HepG2 (cell line): Measurements from ENCODE around the gene SMIM14. TPM values are rescaled to one million over a fixed set of nuclear protein-coding genes. Genes with fewer than 3 reads are reported as not detected.

Experiments used
- ATAC-seq: fragments of 200-7000 bp; cut with Tn5 transposase; 3 replicates; pipeline ENCODE4 v1.9.1; 2020; ENCODE audit warnings: mild to moderate bottlenecking, moderate library complexity
- BruUV-seq: library from RNA; stranded (reverse); fragments of 400-500 nt; replicated peaks from 2 replicates; lab custom pipeline; 2021; lab: Mats Ljungman, UMichigan
- CTCF ChIA-PET: fragments of 300-600 bp; formaldehyde crosslinking; extraction: SDS; loops from one replicate; lab custom pipeline; 2021; ENCODE audit warnings: low total read pairs, inconsistent platforms, low intra/inter-chr PET ratio; lab: Yijun Ruan, JAX
- POLR2A ChIA-PET: fragments of 350-600 bp; sonication (Branson Sonifier 250); formaldehyde crosslinking; loops from one replicate; lab custom pipeline; 2020; ENCODE audit warnings: antibody characterized with exemption, inconsistent platforms; lab: Yijun Ruan, JAX
- DNase-seq: peaks from one replicate; pipeline ENCODE4 v3.0.0-alpha.2; 2015; ENCODE audit warnings: low spot score
- FAIRE-seq: peaks from 3 replicates; lab custom pipeline; 2011; peaks lifted over from hg19 to GRCh38; lab: Jason Lieb, UNC
- H2AFZ ChIP-seq: one replicate; pipeline ENCODE4 v1.6.1; 2011; ENCODE audit warnings: low read length, inconsistent platforms
- H3K27ac ChIP-seq: fragments of 300-600 bp; 3 replicates; pipeline ENCODE4 v1.8.0; 2011; ENCODE audit warnings: mixed run types, mild to moderate bottlenecking, mixed read lengths, low read length, inconsistent platforms; ENCODE audit not compliant: insufficient read depth; ENCODE audit errors: extremely low read length
- H3K27me3 ChIP-seq, 2 experiments: fragments of 200-600 bp in 1 of 2; 2 replicates in 1 of 2; 3 replicates in 1 of 2; pipeline versions ENCODE4 v1.6.0 to v1.8.0; 2011; ENCODE audit warnings: low read length in 2 of 2, mild to moderate bottlenecking in 2 of 2, moderate library complexity in 2 of 2, inconsistent platforms in 1 of 2; ENCODE audit not compliant: insufficient read depth in 2 of 2, control insufficient read depth in 1 of 2
- H3K36me3 ChIP-seq, 2 experiments: fragments of 200-600 bp in 1 of 2; replicated peaks in 1 of 2; 2 replicates in 1 of 2; 3 replicates in 1 of 2; pipeline versions ENCODE4 v1.5.1 to v1.8.0; 2011; ENCODE audit warnings: low read length in 2 of 2, inconsistent platforms in 1 of 2; ENCODE audit not compliant: insufficient read depth in 2 of 2, control insufficient read depth in 1 of 2
- H3K4me1 ChIP-seq: 2 replicates; pipeline ENCODE4 v1.5.1; 2012; ENCODE audit warnings: low read length, inconsistent platforms; ENCODE audit not compliant: insufficient read depth
- H3K4me2 ChIP-seq: 2 replicates; pipeline ENCODE4 v1.6.0; 2011; ENCODE audit warnings: low read depth, low read length, inconsistent platforms
- H3K4me3 ChIP-seq, 3 experiments: fragments of 200-600 bp in 1 of 3; sonication (generic), shearing (Covaris generic) in 1 of 3; replicated peaks in 1 of 3; 2 replicates each; pipeline ENCODE4 v1.5.1; 2011 to 2016; ENCODE audit warnings: low read length in 3 of 3, inconsistent platforms in 2 of 3, low read depth in 2 of 3, mild to moderate bottlenecking in 2 of 3, control low read depth in 1 of 3, mixed read lengths in 1 of 3; ENCODE audit not compliant: insufficient read depth in 1 of 3
- H3K79me2 ChIP-seq: one replicate; pipeline ENCODE4 v1.6.1; 2011; ENCODE audit warnings: low read length, inconsistent platforms; ENCODE audit not compliant: insufficient read depth
- H3K9ac ChIP-seq: 2 replicates; pipeline ENCODE4 v1.6.0; 2011; ENCODE audit warnings: mild to moderate bottlenecking, low read depth, low read length, inconsistent platforms; ENCODE audit not compliant: insufficient read depth
- H3K9me3 ChIP-seq: 2 replicates; pipeline ENCODE4 v1.5.1; 2012; ENCODE audit warnings: mild to moderate bottlenecking, low read length
- H4K20me1 ChIP-seq: 2 replicates; pipeline ENCODE4 v1.6.0; 2011; ENCODE audit warnings: inconsistent platforms, mild to moderate bottlenecking, low read length, moderate library complexity; ENCODE audit not compliant: insufficient read depth
- ARID2 ChIP-seq: sonication (generic); formaldehyde crosslinking; IDR thresholded peaks from 2 replicates; pipeline ENCODE4 v1.8.1; 2022; ENCODE audit warnings: mild to moderate bottlenecking, missing genetic modification reagents, borderline replicate concordance
- ASH2L ChIP-seq: fragments of 300-600, 200-600 bp; sonication (generic); IDR thresholded peaks from 2 replicates; pipeline ENCODE4 v1.7.0; 2017; ENCODE audit warnings: low read depth, mild to moderate bottlenecking, moderate library complexity, mixed read lengths, low read length; ENCODE audit not compliant: insufficient read length
- FOXA3 ChIP-seq: IDR thresholded peaks from 2 replicates; pipeline ENCODE4 v1.6.1; 2016; ENCODE audit warnings: missing genetic modification reagents, missing compliant biosample characterization
- GATAD2A ChIP-seq: IDR thresholded peaks from 2 replicates; pipeline ENCODE4 v1.6.1; 2016
- SAP130 ChIP-seq: IDR thresholded peaks from 2 replicates; pipeline ENCODE4 v1.6.1; 2016; ENCODE audit warnings: low read depth
- ZBTB20 ChIP-seq: sonication (generic); formaldehyde crosslinking; IDR thresholded peaks from 2 replicates; pipeline ENCODE4 v1.8.1; 2023; ENCODE audit warnings: missing genetic modification reagents, low read depth, mild to moderate bottlenecking, borderline replicate concordance
- WGBS: methylation state at CpG from one replicate; pipeline ENCODE4 v1.1.6; 2017; ENCODE audit warnings: low lambda C conversion rate; 5-methylcytosine and 5-hydroxymethylcytosine counted together
- in situ Hi-C: cut with HindIII; loops from 2 replicates; pipeline ENCODE4 v1.10.0; 2017; ENCODE audit warnings: low pct_unique_long_range_greater_than_20kb; ENCODE audit not compliant: extremely low pct_ligation_motif_present
- intact Hi-C: fragments of 100-400 bp; cut with micrococcal nuclease; formaldehyde crosslinking; loops from one replicate; pipeline ENCODE4 v1.10.0; 2022; ENCODE audit not compliant: unreplicated experiment
- polyA plus RNA-seq, 8 experiments: library from polyadenylated mRNA; depleted of rRNA in 3 of 8; stranded (reverse) in 7 of 8; unstranded in 1 of 8; fragments of >200 nt; fragmentation: Illumina TruSeq in 4 of 8; extraction: Trizol in 4 of 8; gene quantifications; 2 replicates each; pipeline versions ENCODE4 v1.2.1 to v1.2.3, GENCODE V29; 2011 to 2016; ENCODE audit warnings: low read depth in 4 of 8, missing spikeins in 1 of 8, mixed read lengths in 1 of 8; ENCODE audit not compliant: insufficient read depth in 1 of 8
- total RNA-seq, 5 experiments: library from RNA; depleted of rRNA; stranded (reverse); fragments of >200 nt; fragmentation: Illumina TruSeq; extraction: Trizol; gene quantifications; 2 replicates each; pipeline ENCODE4 v1.2.3, GENCODE V29; 2016; ENCODE audit warnings: low read depth in 1 of 5
- TF ChIP-seq, protein P1 (sequence below): IDR thresholded peaks from 2 replicates; pipeline ENCODE4 v1.6.1; 2012; ENCODE audit warnings: low read depth, low read length, improper control_type of control experiment
- TF ChIP-seq, protein P2 (sequence below): sonication (generic); formaldehyde crosslinking; conservative IDR thresholded peaks from 2 replicates; pipeline ENCODE4 v1.4.0; 2020; ENCODE audit warnings: mild to moderate bottlenecking, missing genetic modification reagents, moderate library complexity

The SMIM14 gene
- total and polyA plus RNA-seq, 2 of the 13 experiments (the other 11 are each of a cell fraction or from before 2014, with no cell fraction given), result 16.3 to 28.1 TPM

GRCh38 chr4:39613093-39613656 is 25.5 kb downstream of the SMIM14 start:
- intact Hi-C loops, result no loop called here
- H3K79me2 ChIP-seq, result no peaks in the 10 kb centered on the region
- no peak for TF ChIP-seq ASH2L
- TF ChIP-seq, protein P1, sequence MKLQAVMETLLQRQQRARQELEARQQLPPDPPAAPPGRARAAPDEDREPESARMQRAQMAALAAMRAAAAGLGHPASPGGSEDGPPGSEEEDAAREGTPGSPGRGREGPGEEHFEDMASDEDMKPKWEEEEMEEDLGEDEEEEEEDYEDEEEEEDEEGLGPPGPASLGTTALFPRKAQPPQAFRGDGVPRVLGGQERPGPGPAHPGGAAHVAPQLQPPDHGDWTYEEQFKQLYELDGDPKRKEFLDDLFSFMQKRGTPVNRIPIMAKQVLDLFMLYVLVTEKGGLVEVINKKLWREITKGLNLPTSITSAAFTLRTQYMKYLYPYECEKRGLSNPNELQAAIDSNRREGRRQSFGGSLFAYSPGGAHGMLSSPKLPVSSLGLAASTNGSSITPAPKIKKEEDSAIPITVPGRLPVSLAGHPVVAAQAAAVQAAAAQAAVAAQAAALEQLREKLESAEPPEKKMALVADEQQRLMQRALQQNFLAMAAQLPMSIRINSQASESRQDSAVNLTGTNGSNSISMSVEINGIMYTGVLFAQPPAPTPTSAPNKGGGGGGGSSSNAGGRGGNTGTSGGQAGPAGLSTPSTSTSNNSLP, result 0 out of 2 replicates have a peak, but pooled peaks have one; percentile 69
- TF ChIP-seq, protein P2, sequence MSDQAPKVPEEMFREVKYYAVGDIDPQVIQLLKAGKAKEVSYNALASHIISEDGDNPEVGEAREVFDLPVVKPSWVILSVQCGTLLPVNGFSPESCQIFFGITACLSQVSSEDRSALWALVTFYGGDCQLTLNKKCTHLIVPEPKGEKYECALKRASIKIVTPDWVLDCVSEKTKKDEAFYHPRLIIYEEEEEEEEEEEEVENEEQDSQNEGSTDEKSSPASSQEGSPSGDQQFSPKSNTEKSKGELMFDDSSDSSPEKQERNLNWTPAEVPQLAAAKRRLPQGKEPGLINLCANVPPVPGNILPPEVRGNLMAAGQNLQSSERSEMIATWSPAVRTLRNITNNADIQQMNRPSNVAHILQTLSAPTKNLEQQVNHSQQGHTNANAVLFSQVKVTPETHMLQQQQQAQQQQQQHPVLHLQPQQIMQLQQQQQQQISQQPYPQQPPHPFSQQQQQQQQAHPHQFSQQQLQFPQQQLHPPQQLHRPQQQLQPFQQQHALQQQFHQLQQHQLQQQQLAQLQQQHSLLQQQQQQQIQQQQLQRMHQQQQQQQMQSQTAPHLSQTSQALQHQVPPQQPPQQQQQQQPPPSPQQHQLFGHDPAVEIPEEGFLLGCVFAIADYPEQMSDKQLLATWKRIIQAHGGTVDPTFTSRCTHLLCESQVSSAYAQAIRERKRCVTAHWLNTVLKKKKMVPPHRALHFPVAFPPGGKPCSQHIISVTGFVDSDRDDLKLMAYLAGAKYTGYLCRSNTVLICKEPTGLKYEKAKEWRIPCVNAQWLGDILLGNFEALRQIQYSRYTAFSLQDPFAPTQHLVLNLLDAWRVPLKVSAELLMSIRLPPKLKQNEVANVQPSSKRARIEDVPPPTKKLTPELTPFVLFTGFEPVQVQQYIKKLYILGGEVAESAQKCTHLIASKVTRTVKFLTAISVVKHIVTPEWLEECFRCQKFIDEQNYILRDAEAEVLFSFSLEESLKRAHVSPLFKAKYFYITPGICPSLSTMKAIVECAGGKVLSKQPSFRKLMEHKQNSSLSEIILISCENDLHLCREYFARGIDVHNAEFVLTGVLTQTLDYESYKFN, result 0 out of 2 replicates have a peak, but pooled peaks have one; percentile 16
- TF ChIP-seq ARID2 (CRISPR knock-in tag), result no peak
- TF ChIP-seq FOXA3, result peak; percentile 27
- peak; percentile 41; the same call in 1 of the 2 replicates for TF ChIP-seq SAP130 (CRISPR knock-in tag)
- TF ChIP-seq GATAD2A (CRISPR knock-in tag), result 0 out of 2 replicates have a peak, but pooled peaks have one; percentile 11
- TF ChIP-seq ZBTB20 (CRISPR knock-in tag), result peak; percentile 83; the same call in 1 of the 2 replicates

More at GRCh38 chr4:39613093-39613656, 25.5 kb downstream of the SMIM14 start:
- H2AFZ ChIP-seq, result no peak overlapping the region
- H3K4me3 ChIP-seq, result no peak overlapping the region
- no peak for FAIRE-seq
- peak; percentile 63 for ATAC-seq
- H3K36me3 ChIP-seq, result no peaks in the 10 kb centered on the region
- 0 out of 2 replicates have a peak overlapping the region, but pooled peaks have one; percentile 26 for H3K4me2 ChIP-seq
- POLR2A ChIA-PET, result interaction anchor here (1.4 to 2.9 kb wide), 2 partner anchors 25 to 86 kb away, joined by 11 to 16 read pairs; partner anchors contain the start of genes SMIM14 and UGDH
- H3K27ac ChIP-seq, result peak overlapping the region; percentile 49
- in situ Hi-C loops, result no loop called here
- DNase-seq, result peak; percentile 49
- no peaks in the 10 kb centered on the region for H4K20me1 ChIP-seq
- no peaks in the 10 kb centered on the region for H3K9me3 ChIP-seq
- no TSS peak for BruUV-seq
- H3K9ac ChIP-seq, result 0 out of 2 replicates have a peak overlapping the region, but pooled peaks have one; percentile 12
- no peaks in the 10 kb centered on the region for H3K27me3 ChIP-seq
- WGBS, result 33% methylated on average over 2 of the region's 2 CpGs
- H3K4me1 ChIP-seq, result peaks cover 80% of the 10 kb centered on the region
- CTCF ChIA-PET, result interaction anchor here (0.8 kb wide), 1 partner anchor 12 kb away, joined by 3 read pairs; no protein-coding TSS in a partner anchor
